Smooth muscle cell of the brain vasculature (primary cell): ENCODE data around the gene WDHD1.
"Not testable (repeated sequence)": the region's sequence is repeated elsewhere in the genome, so short reads cannot be mapped to it uniquely, and the experiment has no call there.

Source experiments
- DNase-seq: peaks from one replicate; pipeline ENCODE4 v3.0.0-alpha.2; 2012; ENCODE audit warnings: low read depth, low spot score

Gene WDHD1

GRCh38 chr14:54953609-54954008 is 73.3 kb downstream of the WDHD1 start:
- DNase-seq: not testable (repeated sequence)

GRCh38 chr14:54952803-54953202 is 74.1 kb downstream of the WDHD1 start:
- DNase-seq: not testable (repeated sequence)

- no peak for DNase-seq
These were observed 79.7 kb downstream of the WDHD1 start for GRCh38 chr14:54947230-54947629.

GRCh38 chr14:54946500-54946899 is 80.4 kb downstream of the WDHD1 start:
- no peak for DNase-seq

GRCh38 chr14:54944737-54945391 is 82.0 kb downstream of the WDHD1 start:
- no peak for DNase-seq

GRCh38 chr14:54942913-54943312 is 84.0 kb downstream of the WDHD1 start:
- DNase-seq: no peak

GRCh38 chr14:54936816-54937215 is 90.1 kb downstream of the WDHD1 start:
- no peak for DNase-seq

- no peak for DNase-seq
These were observed 90.9 kb downstream of the WDHD1 start for GRCh38 chr14:54935958-54936357.

GRCh38 chr14:54935100-54935499 is 91.8 kb downstream of the WDHD1 start:
- no peak for DNase-seq

- DNase-seq: no peak
These were observed 93.9 kb downstream of the WDHD1 start for GRCh38 chr14:54933006-54933405.

GRCh38 chr14:54931598-54932340 is 95.1 kb downstream of the WDHD1 start:
- DNase-seq: no peak

- no peak for DNase-seq
These were observed 95.8 kb downstream of the WDHD1 start for GRCh38 chr14:54931101-54931500.

GRCh38 chr14:54929556-54929955 is 97.3 kb downstream of the WDHD1 start:
- no peak for DNase-seq

- no peak for DNase-seq
These were observed 98.7 kb downstream of the WDHD1 start for GRCh38 chr14:54928216-54928615.

GRCh38 chr14:54927551-54927950 is 99.3 kb downstream of the WDHD1 start:
- DNase-seq: no peak

- DNase-seq: not testable (repeated sequence)
These were observed 100.3 kb downstream of the WDHD1 start for GRCh38 chr14:54926570-54926969.

GRCh38 chr14:54922598-54922997 is 104.3 kb downstream of the WDHD1 start:
- no peak for DNase-seq

GRCh38 chr14:54920052-54920451 is 106.8 kb downstream of the WDHD1 start:
- DNase-seq: no peak

GRCh38 chr14:54919330-54919729 is 107.6 kb downstream of the WDHD1 start:
- no peak for DNase-seq

- no peak for DNase-seq
These were observed 108.5 kb downstream of the WDHD1 start for GRCh38 chr14:54918427-54918826.

GRCh38 chr14:54916101-54916500 is 110.8 kb downstream of the WDHD1 start:
- DNase-seq: no peak

GRCh38 chr14:54909817-54910558 is 116.9 kb downstream of the WDHD1 start:
- no peak for DNase-seq

- DNase-seq: not testable (repeated sequence)
These were observed 117.9 kb downstream of the WDHD1 start for GRCh38 chr14:54908973-54909372.
